Ishikawa (cell line): ENCODE results near the gene QARS1.

ENCODE experiments used
- CEBPB ChIP-seq: IDR thresholded peaks from 2 replicates; pipeline ENCODE4 v1.6.1; 2012
- CREB1 ChIP-seq: IDR thresholded peaks from 2 replicates; pipeline ENCODE4 v1.6.1; 2012; ENCODE audit warnings: low read depth
- EGR1 ChIP-seq: IDR thresholded peaks from 2 replicates; pipeline ENCODE4 v1.6.1; 2012
- EP300 ChIP-seq: IDR thresholded peaks from 2 replicates; pipeline ENCODE4 v1.6.1; 2012; ENCODE audit warnings: borderline replicate concordance
- MAX ChIP-seq: IDR thresholded peaks from 2 replicates; pipeline ENCODE4 v1.6.1; 2012
- NFIC ChIP-seq: IDR thresholded peaks from 2 replicates; pipeline ENCODE4 v1.6.1; 2012
- RAD21 ChIP-seq: IDR thresholded peaks from 2 replicates; pipeline ENCODE4 v1.6.1; 2012; ENCODE audit warnings: low read depth
- REST ChIP-seq: IDR thresholded peaks from 2 replicates; pipeline ENCODE4 v1.6.1; 2012; ENCODE audit warnings: low read depth, mild to moderate bottlenecking
- TAF1 ChIP-seq: IDR thresholded peaks from 2 replicates; pipeline ENCODE4 v1.6.1; 2012; ENCODE audit warnings: low read depth, mild to moderate bottlenecking
- TCF12 ChIP-seq: IDR thresholded peaks from 2 replicates; pipeline ENCODE4 v1.6.1; 2012; ENCODE audit warnings: low read depth
- TEAD4 ChIP-seq: IDR thresholded peaks from 2 replicates; pipeline ENCODE4 v1.6.1; 2012
- YY1 ChIP-seq: IDR thresholded peaks from 2 replicates; pipeline ENCODE4 v1.6.1; 2012; ENCODE audit warnings: low read depth
- ZBTB7A ChIP-seq: IDR thresholded peaks from 2 replicates; pipeline ENCODE4 v1.6.1; 2012; ENCODE audit warnings: low read depth

- TF ChIP-seq TEAD4, result no peak
- TF ChIP-seq TAF1, result no peak
- TF ChIP-seq NFIC, result no peak
- TF ChIP-seq RAD21, result peak; percentile 19; the same call in 1 of the 2 replicates
- no peak for TF ChIP-seq EGR1
- no peak for TF ChIP-seq TCF12
- no peak for TF ChIP-seq ZBTB7A
- no peak for TF ChIP-seq REST
- TF ChIP-seq MAX, result no peak
- no peak for TF ChIP-seq CEBPB
- TF ChIP-seq YY1, result no peak
- no peak for TF ChIP-seq CREB1
- no peak for TF ChIP-seq EP300
Measured at GRCh38 chr3:49134471-49135265, 30.1 kb upstream of the QARS1 start.
